ENCODE data around the gene DENND11.

Gene DENND11

DNA sequence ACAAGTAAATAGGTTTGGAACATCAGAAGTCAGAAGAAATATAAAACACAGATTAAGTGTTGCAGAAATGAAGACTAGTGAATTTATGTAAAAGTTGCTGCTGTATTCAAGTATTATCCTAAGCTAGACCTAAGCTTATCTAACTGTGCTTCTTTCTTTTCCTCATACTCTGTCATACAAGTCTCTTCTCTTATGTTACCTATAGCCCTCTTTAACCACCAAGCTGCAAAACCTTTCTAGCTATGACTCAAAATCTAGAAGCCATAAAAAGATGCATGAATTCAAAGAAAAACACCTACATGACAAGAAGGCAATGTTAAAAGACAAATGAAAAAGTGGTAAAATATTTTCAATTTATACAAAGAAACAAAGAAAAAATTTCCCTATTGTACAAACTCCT is 23.0 kb downstream of the DENND11 start:
- Mint-ChIP-seq H3K4me1 (ENCODE audit: low read depth) (peaks cover 31% of the 10 kb centered on the region), H3K27ac (peak overlapping the region; percentile 63), H3K36me3 (ENCODE audit: low read depth) (peaks cover 67% of the 10 kb centered on the region), H3K4me3 (no peak overlapping the region), H3K9me3 (no peaks in the 10 kb centered on the region), H3K27me3 (no peaks in the 10 kb centered on the region)
- DNase-seq = no peak

DNA sequence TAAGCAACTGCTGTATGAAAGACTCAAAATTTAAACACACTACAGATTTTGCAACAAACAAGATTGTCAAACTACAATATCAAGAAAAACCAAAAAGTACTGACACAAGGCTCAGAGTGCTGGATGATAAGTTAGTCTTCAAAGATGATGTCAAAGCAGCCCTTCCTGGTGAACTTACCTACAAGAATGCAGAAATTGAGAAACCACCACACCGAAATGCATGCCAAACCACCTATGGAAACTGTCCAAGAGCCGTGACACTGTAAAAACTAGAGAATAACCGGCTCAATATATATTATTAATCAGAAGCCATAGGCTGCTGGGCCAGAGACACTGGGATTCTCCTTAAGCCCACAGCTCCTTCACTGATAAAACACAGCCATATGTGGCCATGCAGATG is 25.3 kb downstream of the DENND11 start:
- Mint-ChIP-seq H3K27ac (peak overlapping the region; percentile 26), H3K9me3 (no peaks in the 10 kb centered on the region), H3K4me1 (ENCODE audit: low read depth) (peaks cover 31% of the 10 kb centered on the region), H3K36me3 (ENCODE audit: low read depth) (peaks cover 67% of the 10 kb centered on the region), H3K27me3 (no peaks in the 10 kb centered on the region), H3K4me3 (no peak overlapping the region)
- no peak for DNase-seq

GRCh38 chr7:141675436-141676215 is 26.3 kb downstream of the DENND11 start:
- no peaks in the 10 kb centered on the region for H3K9me3 Mint-ChIP-seq
- H3K27me3 Mint-ChIP-seq = no peaks in the 10 kb centered on the region
- no peak for DNase-seq
- H3K4me3 Mint-ChIP-seq = no peak overlapping the region
- H3K4me1 Mint-ChIP-seq (ENCODE audit: low read depth) = peaks cover 31% of the 10 kb centered on the region
- H3K36me3 Mint-ChIP-seq (ENCODE audit: low read depth) = peaks cover 63% of the 10 kb centered on the region
- peak overlapping the region; percentile 78 for H3K27ac Mint-ChIP-seq

GRCh38 chr7:141674702-141675101 is 27.3 kb downstream of the DENND11 start:
- no peak for DNase-seq
- no peak overlapping the region for H3K27ac Mint-ChIP-seq
- H3K4me3 Mint-ChIP-seq = no peak overlapping the region
- peaks cover 27% of the 10 kb centered on the region for H3K4me1 Mint-ChIP-seq (ENCODE audit: low read depth)
- H3K36me3 Mint-ChIP-seq (ENCODE audit: low read depth) = peaks cover 57% of the 10 kb centered on the region
- H3K9me3 Mint-ChIP-seq = no peaks in the 10 kb centered on the region
- H3K27me3 Mint-ChIP-seq = no peaks in the 10 kb centered on the region

DNA sequence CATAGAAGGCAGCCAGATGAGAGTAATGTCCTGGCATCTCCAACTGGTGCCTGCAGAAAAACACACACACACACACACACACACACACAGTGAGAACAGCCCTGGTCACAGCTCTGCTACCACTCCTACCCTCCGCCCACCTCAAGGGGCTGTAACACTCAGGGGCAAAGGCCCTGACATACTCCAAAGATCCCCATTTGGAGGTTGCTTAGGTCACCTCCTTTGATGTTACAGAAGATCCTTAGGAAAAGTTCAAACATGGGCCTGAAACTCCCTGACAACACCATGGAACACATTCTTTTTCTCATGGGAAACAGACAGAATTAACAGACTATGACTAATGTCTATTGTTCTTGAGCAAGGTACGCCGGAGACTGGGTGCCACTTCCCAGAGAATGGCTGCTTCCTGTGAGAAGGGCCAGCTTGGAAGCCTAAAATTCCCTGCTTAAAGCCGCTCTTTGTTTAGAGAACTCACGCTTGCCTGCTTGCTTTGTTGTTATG is 27.7 kb downstream of the DENND11 start:
- H3K4me3 Mint-ChIP-seq = no peak overlapping the region
- peaks cover 57% of the 10 kb centered on the region for H3K36me3 Mint-ChIP-seq (ENCODE audit: low read depth)
- H3K9me3 Mint-ChIP-seq = no peaks in the 10 kb centered on the region
- peaks cover 27% of the 10 kb centered on the region for H3K4me1 Mint-ChIP-seq (ENCODE audit: low read depth)
- H3K27me3 Mint-ChIP-seq = no peaks in the 10 kb centered on the region
- peak overlapping the region; percentile 12 for H3K27ac Mint-ChIP-seq
- DNase-seq = no peak

- H3K27ac Mint-ChIP-seq = no peak overlapping the region
- H3K4me1 Mint-ChIP-seq (ENCODE audit: low read depth) = peaks cover 18% of the 10 kb centered on the region
- peaks cover 54% of the 10 kb centered on the region for H3K36me3 Mint-ChIP-seq (ENCODE audit: low read depth)
- H3K4me3 Mint-ChIP-seq = no peak overlapping the region
- DNase-seq = no peak
- H3K9me3 Mint-ChIP-seq = no peaks in the 10 kb centered on the region
- H3K27me3 Mint-ChIP-seq = no peaks in the 10 kb centered on the region
Measured at GRCh38 chr7:141673346-141673745, 28.6 kb downstream of the DENND11 start.

DNA sequence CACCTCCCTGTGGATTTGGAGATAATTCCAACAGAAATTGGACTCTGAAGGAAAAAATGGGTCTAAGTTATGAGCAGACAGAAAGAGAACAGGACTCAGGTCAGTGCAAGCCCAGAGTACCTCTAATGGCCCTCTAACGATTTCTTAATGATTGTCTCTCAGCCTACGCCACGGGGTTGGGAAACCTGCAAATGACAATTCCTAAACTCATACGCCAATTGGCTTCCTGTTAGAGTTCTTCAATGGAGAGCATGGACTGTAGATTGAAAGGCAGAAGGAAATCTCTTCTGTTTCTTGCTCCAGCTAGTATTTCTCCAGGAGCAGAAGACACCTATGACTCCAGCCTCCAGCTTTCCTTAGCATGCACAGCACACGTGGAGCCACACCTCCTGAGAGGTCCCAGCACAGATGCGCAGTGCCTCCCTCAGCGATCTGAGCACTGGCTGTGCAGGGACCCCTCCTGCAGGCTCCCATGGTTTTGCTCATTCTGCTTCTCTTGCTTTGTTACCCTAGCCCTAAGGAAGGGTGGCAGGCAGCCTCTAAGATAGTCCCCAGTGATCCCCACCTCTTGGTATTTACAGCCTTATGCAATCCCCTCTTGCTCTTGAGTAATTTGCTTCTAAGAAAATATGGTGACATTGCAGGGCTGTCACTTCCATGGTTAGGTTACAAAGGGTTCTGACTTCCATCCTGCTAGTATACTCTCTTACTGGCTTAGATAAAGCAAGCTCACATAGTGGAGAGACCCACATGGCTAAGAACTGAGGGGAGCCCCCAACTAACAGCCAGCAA is 30.1 kb downstream of the DENND11 start:
- DNase-seq = no peak
- no peaks in the 10 kb centered on the region for H3K27me3 Mint-ChIP-seq
- H3K9me3 Mint-ChIP-seq = no peaks in the 10 kb centered on the region
- no peak overlapping the region for H3K4me3 Mint-ChIP-seq
- H3K4me1 Mint-ChIP-seq (ENCODE audit: low read depth) = peaks cover 18% of the 10 kb centered on the region
- H3K36me3 Mint-ChIP-seq (ENCODE audit: low read depth) = peaks cover 54% of the 10 kb centered on the region
- peak overlapping the region; percentile 49 for H3K27ac Mint-ChIP-seq

GRCh38 chr7:141668853-141669252 is 33.1 kb downstream of the DENND11 start:
- Mint-ChIP-seq H3K9me3 (no peaks in the 10 kb centered on the region), H3K4me3 (no peak overlapping the region), H3K36me3 (ENCODE audit: low read depth) (peaks cover 62% of the 10 kb centered on the region), H3K27ac (peak overlapping the region; percentile 15), H3K4me1 (ENCODE audit: low read depth) (no peaks in the 10 kb centered on the region), H3K27me3 (no peaks in the 10 kb centered on the region)
- no peak for DNase-seq

DNA sequence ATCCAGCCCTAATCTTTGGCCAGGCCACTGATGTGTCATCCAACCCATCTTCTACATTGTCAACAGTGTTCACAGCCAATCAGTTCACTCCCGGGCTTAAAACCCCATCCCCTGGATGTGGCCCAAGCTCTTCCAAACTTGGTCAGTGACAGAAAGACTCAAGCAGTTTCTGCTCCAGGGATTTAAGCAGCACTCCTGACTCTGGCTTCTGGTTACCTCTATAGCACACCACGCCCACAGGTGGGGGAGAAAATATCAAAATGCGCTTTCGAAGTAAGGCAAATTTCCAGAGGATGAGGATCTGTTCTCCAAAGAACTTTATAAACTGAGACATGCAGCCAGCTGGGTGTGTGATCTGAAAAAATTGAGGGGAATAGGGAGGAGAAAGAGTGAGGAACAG is 35.9 kb downstream of the DENND11 start:
- Mint-ChIP-seq H3K27ac (peak overlapping the region; percentile 64), H3K4me3 (no peak overlapping the region), H3K36me3 (ENCODE audit: low read depth) (peaks cover 67% of the 10 kb centered on the region)

DNA sequence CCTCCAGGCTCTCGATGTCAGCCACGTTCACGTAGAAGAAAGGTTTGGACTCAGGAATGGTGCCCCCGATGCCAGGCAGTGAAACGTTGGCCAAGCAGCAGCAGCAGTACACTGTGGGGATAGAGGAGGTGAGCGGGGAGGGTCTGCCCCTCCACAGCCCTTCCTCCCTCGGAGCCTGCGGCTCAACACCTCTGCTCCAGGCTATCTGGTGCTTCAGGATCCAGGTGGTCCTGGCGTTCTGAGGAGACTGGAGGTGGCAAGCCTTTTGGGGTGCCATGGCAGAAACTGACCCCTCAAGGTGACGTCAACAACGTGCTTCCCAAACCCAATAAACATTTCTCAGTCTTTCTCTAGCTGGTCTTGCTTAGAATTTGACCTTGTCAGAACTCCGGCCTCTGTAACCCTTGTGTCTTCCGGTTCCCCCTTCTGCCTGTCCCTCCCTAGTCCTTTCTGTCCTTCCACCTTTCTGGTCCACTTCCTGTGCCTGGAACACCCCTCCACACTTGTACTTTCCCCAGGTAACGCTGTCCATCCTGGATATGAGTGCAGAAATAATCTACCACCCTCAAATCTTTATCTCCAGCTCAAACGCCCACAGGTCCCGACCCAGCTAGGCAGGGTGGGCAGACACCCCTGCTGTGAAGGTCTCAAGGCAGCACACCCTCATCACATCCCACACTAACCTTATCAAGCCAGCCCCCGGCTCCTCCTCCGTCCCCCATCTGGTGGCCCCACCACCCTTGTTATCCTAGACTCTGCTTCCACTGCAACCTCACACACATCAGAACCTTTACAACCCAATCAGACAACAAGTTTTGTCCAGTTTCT is 36.5 kb downstream of the DENND11 start:
- Mint-ChIP-seq H3K27me3 (no peaks in the 10 kb centered on the region), H3K9me3 (no peaks in the 10 kb centered on the region), H3K4me1 (ENCODE audit: low read depth) (peaks cover 5% of the 10 kb centered on the region), H3K27ac (peak overlapping the region; percentile 64), H3K36me3 (ENCODE audit: low read depth) (peaks cover 71% of the 10 kb centered on the region), H3K4me3 (no peak overlapping the region)
- no peak for DNase-seq

More for the DNA sequence above, 35.9 kb downstream of the DENND11 start:
- DNase-seq = no peak
- Mint-ChIP-seq H3K27me3 (no peaks in the 10 kb centered on the region), H3K4me1 (ENCODE audit: low read depth) (peaks cover 5% of the 10 kb centered on the region), H3K9me3 (no peaks in the 10 kb centered on the region)

- H3K36me3 Mint-ChIP-seq (ENCODE audit: low read depth) = peaks cover 78% of the 10 kb centered on the region
Measured at GRCh38 chr7:141664450-141664849, 37.5 kb downstream of the DENND11 start.

GRCh38 chr7:141663081-141663849 is 38.7 kb downstream of the DENND11 start:
- Mint-ChIP-seq H3K27me3 (no peaks in the 10 kb centered on the region), H3K4me3 (no peak overlapping the region), H3K36me3 (ENCODE audit: low read depth) (peaks cover 84% of the 10 kb centered on the region), H3K4me1 (ENCODE audit: low read depth) (peaks cover 8% of the 10 kb centered on the region), H3K27ac (peak overlapping the region; percentile 79), H3K9me3 (no peaks in the 10 kb centered on the region)
- no peak for DNase-seq

More at GRCh38 chr7:141664450-141664849, 37.5 kb downstream of the DENND11 start:
- H3K4me3 Mint-ChIP-seq = no peak overlapping the region
- no peaks in the 10 kb centered on the region for H3K27me3 Mint-ChIP-seq
- H3K27ac Mint-ChIP-seq = peak overlapping the region; percentile 79
- DNase-seq = no peak
- H3K4me1 Mint-ChIP-seq (ENCODE audit: low read depth) = peaks cover 8% of the 10 kb centered on the region
- no peaks in the 10 kb centered on the region for H3K9me3 Mint-ChIP-seq

GRCh38 chr7:141660259-141660658 is 41.7 kb downstream of the DENND11 start:
- peaks cover 96% of the 10 kb centered on the region for H3K36me3 Mint-ChIP-seq (ENCODE audit: low read depth)
- H3K27ac Mint-ChIP-seq = peak overlapping the region; percentile 81
- peaks cover 8% of the 10 kb centered on the region for H3K4me1 Mint-ChIP-seq (ENCODE audit: low read depth)
- H3K4me3 Mint-ChIP-seq = no peak overlapping the region
- DNase-seq = no peak
- H3K27me3 Mint-ChIP-seq = no peaks in the 10 kb centered on the region
- H3K9me3 Mint-ChIP-seq = no peaks in the 10 kb centered on the region

- no peak for DNase-seq
- no peaks in the 10 kb centered on the region for H3K9me3 Mint-ChIP-seq
- peaks cover 97% of the 10 kb centered on the region for H3K36me3 Mint-ChIP-seq (ENCODE audit: low read depth)
- H3K4me1 Mint-ChIP-seq (ENCODE audit: low read depth) = peaks cover 10% of the 10 kb centered on the region
- H3K4me3 Mint-ChIP-seq = no peak overlapping the region
- H3K27me3 Mint-ChIP-seq = no peaks in the 10 kb centered on the region
- peak overlapping the region; percentile 81 for H3K27ac Mint-ChIP-seq
Measured at GRCh38 chr7:141659501-141659900, 42.5 kb downstream of the DENND11 start.

Measured in activated T-cell treated with anti-CD3 and anti-CD28 coated beads, Interleukin-2, amount 50 U/mL, for 24 hours (primary cell).